BJ (cell line): ENCODE data around the gene GPBP1L1. TPM values are rescaled to one million over a fixed set of nuclear protein-coding genes. Genes with fewer than 3 reads are reported as not detected.

ENCODE experiments used
- CTCF ChIA-PET: fragments of 350-600 bp; formaldehyde crosslinking; extraction: SDS; loops from one replicate; lab custom pipeline; 2021; ENCODE audit warnings: antibody characterized with exemption, inconsistent platforms; lab: Yijun Ruan, JAX
- POLR2A ChIA-PET: fragments of 300-600 bp; sonication (Branson Sonifier 250); formaldehyde crosslinking; extraction: SDS; loops from one replicate; lab custom pipeline; 2021; ENCODE audit warnings: antibody characterized with exemption; lab: Charles Lee
- DNase-seq: peaks from one replicate; pipeline ENCODE4 v3.0.0-alpha.2; 2011; ENCODE audit warnings: low read depth
- H3K27me3 ChIP-seq: 2 replicates; pipeline ENCODE4 v1.6.0; 2011; ENCODE audit warnings: low read length; ENCODE audit not compliant: control insufficient read depth, insufficient read depth
- H3K36me3 ChIP-seq: 2 replicates; pipeline ENCODE4 v1.5.1; 2011; ENCODE audit warnings: low read length; ENCODE audit not compliant: control insufficient read depth, insufficient read depth
- H3K4me3 ChIP-seq: 2 replicates; pipeline ENCODE4 v1.5.1; 2011; ENCODE audit warnings: low read depth, mild to moderate bottlenecking, control low read depth, low read length
- polyA plus RNA-seq: library from polyadenylated mRNA; depleted of rRNA; stranded (reverse); fragments of >200 nt; gene quantifications from 2 replicates; pipeline ENCODE4 v1.2.3, GENCODE V29; 2011; rRNA removed
- small RNA-seq: library from RNA; depleted of rRNA; stranded (forward); fragments of <200 nt; gene quantifications from one replicate; pipeline ENCODE3, GENCODE V24; 2012; ENCODE audit warnings: low replicate concordance, low read depth; ENCODE audit not compliant: insufficient read length
- TF ChIP-seq, protein P1 (sequence below): IDR thresholded peaks from 2 replicates; pipeline ENCODE4 v1.5.1; 2011; ENCODE audit warnings: low read depth, mild to moderate bottlenecking, control low read depth, inconsistent platforms, low read length, moderate library complexity; ENCODE audit not compliant: insufficient read depth

Gene GPBP1L1
- polyA plus RNA-seq, 1 experiment = 42.8 TPM

GRCh38 chr1:45583264-45583665, 103.1 kb downstream of the GPBP1L1 start:
- Histone ChIP-seq H3K4me3 (peak overlapping the region; percentile 100), H3K36me3 (no peaks in the 10 kb centered on the region), H3K27me3 (no peaks in the 10 kb centered on the region)
- POLR2A ChIA-PET = interaction anchor here (0.6 to 0.8 kb wide), 2 partner anchors 8 to 19 kb away, joined by 3 to 4 read pairs; no protein-coding TSS in a partner anchor
- DNase-seq = peak; percentile 91
- CTCF ChIA-PET = interaction anchor here (1.2 to 7.1 kb wide), 3 partner anchors 13 to 565 kb away, joined by 3 to 66 read pairs (median 9); no protein-coding TSS in a partner anchor
- TF ChIP-seq, protein P1, sequence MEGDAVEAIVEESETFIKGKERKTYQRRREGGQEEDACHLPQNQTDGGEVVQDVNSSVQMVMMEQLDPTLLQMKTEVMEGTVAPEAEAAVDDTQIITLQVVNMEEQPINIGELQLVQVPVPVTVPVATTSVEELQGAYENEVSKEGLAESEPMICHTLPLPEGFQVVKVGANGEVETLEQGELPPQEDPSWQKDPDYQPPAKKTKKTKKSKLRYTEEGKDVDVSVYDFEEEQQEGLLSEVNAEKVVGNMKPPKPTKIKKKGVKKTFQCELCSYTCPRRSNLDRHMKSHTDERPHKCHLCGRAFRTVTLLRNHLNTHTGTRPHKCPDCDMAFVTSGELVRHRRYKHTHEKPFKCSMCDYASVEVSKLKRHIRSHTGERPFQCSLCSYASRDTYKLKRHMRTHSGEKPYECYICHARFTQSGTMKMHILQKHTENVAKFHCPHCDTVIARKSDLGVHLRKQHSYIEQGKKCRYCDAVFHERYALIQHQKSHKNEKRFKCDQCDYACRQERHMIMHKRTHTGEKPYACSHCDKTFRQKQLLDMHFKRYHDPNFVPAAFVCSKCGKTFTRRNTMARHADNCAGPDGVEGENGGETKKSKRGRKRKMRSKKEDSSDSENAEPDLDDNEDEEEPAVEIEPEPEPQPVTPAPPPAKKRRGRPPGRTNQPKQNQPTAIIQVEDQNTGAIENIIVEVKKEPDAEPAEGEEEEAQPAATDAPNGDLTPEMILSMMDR = no peak

Small RNA genes within 50 kb of the gene (small RNA-seq; reads per million reads assigned to genes)
- gene AL355480.1 = not detected
- not detected for gene AL355480.2
- gene AL355480.3 = not detected
- gene AL355480.4 = not detected

Other genes with a start within 250 kb of the GPBP1L1 start
- 2.4 and 2.5 TPM in 2 replicates for gene TESK2, start 195.4 kb downstream of the GPBP1L1 start, polyA plus RNA-seq
- 1.4 and 1.6 TPM in 2 replicates for gene CCDC163, start 186.5 kb downstream of the GPBP1L1 start, polyA plus RNA-seq
- 4.8 and 6.3 TPM in 2 replicates for gene MMACHC, start 186.2 kb downstream of the GPBP1L1 start, polyA plus RNA-seq
- 414 and 752 TPM in 2 replicates for gene PRDX1, start 164.6 kb downstream of the GPBP1L1 start, polyA plus RNA-seq
- 161 and 188 TPM in 2 replicates for gene AKR1A1, start 135.7 kb downstream of the GPBP1L1 start, polyA plus RNA-seq
- gene NASP, start 102.5 kb downstream of the GPBP1L1 start, polyA plus RNA-seq = 42.0 and 43.9 TPM in 2 replicates
- 0.10 and 0.29 TPM in 2 replicates for gene CCDC17, start 62.5 kb downstream of the GPBP1L1 start, polyA plus RNA-seq
- gene TMEM69, start 1.6 kb upstream of the GPBP1L1 start, polyA plus RNA-seq = 37.9 and 62.6 TPM in 2 replicates
- 4.4 and 9.6 TPM in 2 replicates for gene IPP, start 64.1 kb upstream of the GPBP1L1 start, polyA plus RNA-seq
- 31.0 and 47.2 TPM in 2 replicates for gene MAST2, start 117.1 kb upstream of the GPBP1L1 start, polyA plus RNA-seq